HG03565 (cell line): Measurements from ENCODE around the gene GNG4.
"Not testable (repeated sequence)": the region's sequence is repeated elsewhere in the genome, so short reads cannot be mapped to it uniquely, and the experiment has no call there.

Experiments
- ATAC-seq: cut with Tn5 transposase; IDR thresholded peaks from one replicate; pipeline ENCODE4 v1.9.1; 2021; ENCODE audit warnings: mild to moderate bottlenecking, moderate library complexity; ENCODE audit not compliant: unreplicated experiment

The GNG4 gene

DNA sequence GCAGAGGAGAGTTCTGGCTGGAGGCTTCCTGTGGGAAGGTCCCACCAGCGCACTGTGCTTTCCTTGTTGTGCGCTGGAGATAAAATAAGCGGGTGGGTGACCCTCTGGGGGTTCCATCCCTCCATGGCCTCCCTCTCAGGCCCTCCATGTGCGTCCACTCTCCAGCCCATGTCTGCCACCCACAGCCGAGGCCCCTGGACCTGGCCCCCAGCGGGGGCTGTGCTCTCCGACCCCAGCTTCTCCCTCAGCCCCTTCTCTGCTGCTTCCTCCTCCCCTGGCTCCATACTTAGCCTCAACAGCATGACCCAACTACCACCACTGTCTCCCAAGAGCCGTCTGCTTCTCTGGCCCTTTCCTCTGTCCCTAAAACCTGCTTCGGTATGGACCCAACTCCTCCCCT, 61.4 kb downstream of the GNG4 start:
- ATAC-seq: no peak

DNA sequence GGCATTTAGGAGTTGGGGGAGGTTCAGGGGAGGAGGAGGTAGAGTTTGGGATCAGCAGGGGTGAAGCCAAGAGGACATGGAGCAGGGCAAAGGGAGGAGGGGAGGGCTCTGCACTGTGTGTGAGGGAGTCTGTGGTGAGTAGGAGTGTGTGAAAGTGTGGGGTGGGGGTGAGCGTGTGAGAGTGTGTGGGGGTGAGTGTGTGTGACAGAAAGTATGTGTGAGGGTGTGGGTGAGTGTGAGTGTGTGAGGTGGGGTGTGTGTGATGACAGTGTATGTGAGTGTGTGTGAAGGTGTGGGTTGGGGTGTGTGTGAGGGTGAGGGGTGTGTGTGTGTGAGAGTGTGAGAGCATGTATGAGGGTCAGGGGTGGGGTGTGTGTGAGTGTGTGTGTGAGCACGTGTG, 62.6 kb downstream of the GNG4 start:
- ATAC-seq: no peak

GRCh38 chr1:235586413-235586812, 63.2 kb downstream of the GNG4 start:
- no peak for ATAC-seq

DNA sequence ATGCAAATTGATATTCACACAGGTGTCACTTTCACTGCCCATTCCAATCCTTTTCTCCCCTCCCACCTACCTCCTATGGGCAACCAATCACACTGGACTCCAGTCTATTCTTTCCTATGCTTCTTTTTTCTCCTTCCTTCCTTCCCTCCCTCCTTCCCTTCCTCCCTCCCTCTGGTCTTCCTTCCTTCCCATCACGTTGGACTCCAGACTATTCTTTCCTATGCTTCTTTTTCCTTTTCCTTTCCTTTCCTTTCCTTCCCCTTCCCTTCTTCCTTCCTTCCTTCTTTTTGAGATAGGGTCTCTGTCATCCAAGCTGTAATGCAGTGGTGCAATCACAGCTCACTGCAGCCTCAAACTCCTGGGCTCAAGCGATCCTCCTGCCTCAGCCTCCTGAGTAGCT, 64.6 kb downstream of the GNG4 start:
- no peak for ATAC-seq

GRCh38 chr1:235583511-235584001, 66.0 kb downstream of the GNG4 start:
- ATAC-seq: no peak

- ATAC-seq: no peak
Measured at GRCh38 chr1:235582130-235582529, 67.5 kb downstream of the GNG4 start.

DNA sequence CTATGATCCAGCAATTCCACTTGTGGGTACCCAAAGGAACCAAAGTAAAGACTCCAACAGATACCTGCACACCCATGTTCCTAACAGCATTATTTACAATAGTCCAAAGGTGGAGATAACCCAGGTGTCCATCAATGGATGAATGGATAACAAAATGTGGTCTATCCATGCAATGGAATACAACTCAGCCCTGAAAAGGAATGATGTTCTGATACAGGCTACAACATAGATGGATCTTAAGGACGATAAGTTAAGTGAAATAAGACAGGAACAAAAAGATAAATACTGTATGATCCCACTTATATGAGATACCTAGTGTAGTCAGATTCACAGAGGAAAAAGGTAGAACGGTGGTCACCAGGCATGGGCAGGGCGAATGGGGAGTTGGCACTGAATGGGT, 69.7 kb downstream of the GNG4 start:
- ATAC-seq: no peak

- no peak for ATAC-seq
Measured at GRCh38 chr1:235575597-235575996, 74.0 kb downstream of the GNG4 start.

DNA sequence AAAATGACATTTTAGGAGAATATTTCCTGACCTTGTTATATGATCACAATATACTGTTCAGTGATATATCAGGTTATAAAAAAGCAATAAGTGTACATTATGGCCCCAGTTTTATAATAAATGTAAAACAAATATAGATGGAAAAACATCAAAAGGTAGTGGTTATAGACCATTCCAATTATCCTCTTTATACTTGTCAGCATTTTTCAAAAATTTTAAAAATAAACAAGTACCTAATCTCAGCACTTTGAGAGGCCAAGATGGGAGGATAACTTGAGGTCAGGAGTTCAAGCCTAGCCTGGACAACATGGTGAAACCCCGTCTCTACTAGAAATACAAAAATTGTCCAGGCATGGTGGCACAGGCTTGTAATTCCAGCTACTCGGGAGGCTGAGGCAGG, 75.7 kb downstream of the GNG4 start:
- no peak for ATAC-seq

DNA sequence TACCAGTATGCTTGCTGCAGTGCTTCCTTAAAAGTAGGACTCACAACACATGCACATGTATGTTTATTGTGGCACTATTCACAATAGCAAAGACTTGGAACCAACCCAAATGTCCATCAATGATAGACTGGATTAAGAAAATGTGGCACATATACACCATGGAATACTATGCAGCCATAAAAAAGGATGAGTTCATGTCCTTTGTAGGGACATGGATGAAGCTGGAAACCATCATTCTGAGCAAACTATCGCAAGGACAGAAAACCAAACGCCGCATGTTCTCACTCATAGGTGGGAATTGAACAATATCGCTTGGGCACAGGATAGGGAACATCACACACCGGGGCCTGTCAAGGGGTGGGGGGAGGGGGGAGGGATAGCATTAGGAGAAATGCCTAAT, 76.6 kb downstream of the GNG4 start:
- not testable (repeated sequence) for ATAC-seq

DNA sequence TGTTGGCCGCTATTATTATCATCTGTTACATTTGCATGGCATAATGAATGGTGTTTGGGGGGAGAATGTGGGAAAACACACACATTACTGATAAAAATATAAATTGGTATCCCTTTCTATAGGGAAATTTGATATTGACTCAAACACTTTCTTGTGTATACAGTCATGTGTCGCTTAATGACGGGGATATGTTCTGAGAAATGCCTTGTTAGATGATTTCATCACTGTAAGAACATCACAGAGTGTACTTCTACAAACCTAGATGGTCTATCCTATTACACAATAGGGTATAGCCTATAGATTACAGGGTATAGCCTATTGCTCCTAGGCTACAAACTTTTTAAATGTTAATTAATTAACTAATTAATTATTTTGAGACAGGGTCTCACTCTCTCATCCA, 78.1 kb downstream of the GNG4 start:
- no peak for ATAC-seq

DNA sequence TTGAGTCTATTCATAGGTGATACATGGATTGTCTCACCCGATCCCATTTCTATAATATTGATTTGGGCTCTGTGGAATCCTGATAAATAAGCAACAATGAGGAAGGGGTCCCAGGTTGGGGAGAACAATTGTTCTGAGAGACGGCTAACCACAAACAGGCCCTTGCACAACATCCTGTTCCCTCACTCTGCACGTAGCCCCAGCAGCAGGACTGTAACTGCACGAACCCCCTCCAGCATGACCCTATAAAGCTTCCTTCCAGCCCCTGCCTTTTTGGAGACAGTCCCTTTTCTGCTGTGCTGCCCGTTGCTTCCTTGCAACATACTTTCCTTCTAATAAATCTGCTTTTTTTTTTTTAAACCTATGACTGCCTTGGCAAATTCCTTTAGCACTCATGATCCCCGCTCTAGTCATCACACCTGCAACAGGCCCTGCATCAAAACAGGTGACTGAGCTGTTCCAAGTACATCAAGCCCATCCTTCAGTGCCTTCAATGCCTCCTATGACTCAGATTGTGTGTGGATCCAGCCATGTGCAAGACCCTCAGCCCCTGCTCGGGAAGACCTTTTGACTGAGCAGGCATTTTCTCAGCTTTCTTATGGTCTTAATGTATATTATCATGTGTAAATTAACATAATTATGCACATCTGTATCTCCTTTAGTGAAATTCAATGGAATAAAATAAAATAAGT, 81.6 kb downstream of the GNG4 start:
- no peak for ATAC-seq

DNA sequence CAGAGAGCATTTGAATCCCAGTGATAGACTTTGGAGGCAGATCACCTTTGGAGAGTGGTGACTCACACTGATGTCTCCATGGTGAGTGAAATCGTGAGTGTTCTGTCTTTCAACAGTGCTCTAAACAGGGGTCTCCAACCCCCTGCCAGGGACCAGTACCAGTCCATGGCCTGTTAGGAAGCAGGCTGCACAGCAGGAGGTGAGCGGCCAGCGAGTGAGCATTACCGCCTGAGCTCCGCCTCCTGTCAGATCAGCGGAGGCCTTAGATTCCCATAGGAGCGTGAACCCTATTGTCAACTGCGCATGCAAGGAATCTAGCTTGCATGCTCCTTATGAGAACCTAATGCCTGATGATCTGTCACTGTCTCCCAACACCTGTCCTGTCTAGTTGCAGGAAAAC, 83.5 kb downstream of the GNG4 start:
- no peak for ATAC-seq

- ATAC-seq: no peak
Measured at GRCh38 chr1:235563513-235564061, 86.0 kb downstream of the GNG4 start.

- no peak for ATAC-seq
Measured at GRCh38 chr1:235562589-235562988, 87.0 kb downstream of the GNG4 start.

- no peak for ATAC-seq
Measured at GRCh38 chr1:235558621-235559169, 90.9 kb downstream of the GNG4 start.

DNA sequence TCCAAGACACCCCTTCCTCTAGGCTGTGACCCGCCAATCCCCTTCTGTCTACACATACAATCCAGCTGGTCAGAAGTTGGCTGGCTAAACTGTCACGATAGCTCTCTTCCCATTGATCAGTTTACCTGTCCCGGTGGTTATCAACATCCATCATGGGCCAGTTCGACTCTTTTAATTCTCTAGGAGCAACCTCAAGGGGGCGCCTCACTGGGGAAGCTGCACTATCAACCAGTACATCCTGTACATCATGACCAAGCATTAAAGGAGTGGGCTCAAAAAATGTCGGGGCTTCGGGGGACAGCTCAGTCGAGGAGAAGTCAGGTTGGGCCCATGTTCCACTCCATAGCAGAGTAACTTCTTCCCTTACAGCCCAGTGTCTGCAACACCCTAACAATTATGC, 92.1 kb downstream of the GNG4 start:
- ATAC-seq: no peak

- ATAC-seq: no peak
Measured at GRCh38 chr1:235556807-235557206, 92.8 kb downstream of the GNG4 start.

DNA sequence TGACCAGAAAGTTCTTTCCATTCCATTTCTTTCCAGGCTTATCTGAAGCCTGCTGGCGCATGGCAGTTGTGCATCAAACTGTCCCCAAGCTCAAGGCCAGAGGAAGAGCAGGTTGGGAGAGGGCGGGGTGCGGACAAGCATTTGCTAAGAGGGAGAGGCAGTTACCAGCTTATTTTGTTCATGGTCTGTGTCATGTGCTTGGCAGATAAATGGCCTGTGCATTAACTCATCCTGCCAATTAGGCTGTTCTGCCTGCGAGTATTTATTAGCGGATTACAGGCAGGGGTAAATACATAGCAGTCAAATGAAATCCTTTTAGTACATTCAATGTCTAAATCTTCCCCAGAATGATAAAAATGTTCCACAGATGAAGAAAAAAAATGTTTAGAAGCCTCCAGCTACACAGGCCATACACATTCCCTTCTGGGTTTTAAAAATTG, 96.5 kb downstream of the GNG4 start:
- no peak for ATAC-seq

DNA sequence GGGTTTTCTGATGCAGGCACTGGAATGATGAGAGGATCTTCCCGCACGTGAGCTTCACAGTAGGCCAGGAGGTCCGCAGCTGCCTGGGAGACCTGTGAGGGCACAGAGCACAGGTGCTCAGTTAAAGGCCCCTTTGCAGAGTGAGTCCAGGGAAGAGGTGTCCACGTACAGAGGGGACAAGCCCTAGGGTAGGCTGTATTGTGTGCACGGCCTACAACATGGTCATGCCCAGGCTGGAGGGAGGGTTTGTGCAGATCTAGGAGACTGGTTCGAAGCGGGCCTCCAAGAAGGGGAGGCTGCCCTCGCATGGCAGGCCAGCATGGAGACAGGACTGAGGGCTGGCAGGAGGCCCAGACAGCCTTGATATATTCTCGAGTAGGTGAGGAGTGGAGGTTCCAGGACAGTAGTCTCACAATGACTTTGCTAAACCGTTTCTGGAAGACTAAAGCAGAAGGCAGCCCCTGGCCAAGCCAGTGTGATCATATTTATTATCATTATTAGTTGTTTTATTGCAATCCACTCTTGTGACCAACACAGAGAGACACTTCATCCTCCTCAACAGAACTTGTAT, 97.4 kb downstream of the GNG4 start:
- ATAC-seq: no peak

- no peak for ATAC-seq
Measured at GRCh38 chr1:235549351-235550139, 100.0 kb downstream of the GNG4 start.
